Right forelimb (tissue), 1 donor: ENCODE results near the gene ESCO1.

Experiments
- DNase-seq: peaks from one replicate; pipeline ENCODE4 v3.0.0-alpha.2; 2018

ESCO1 gene

GRCh38 chr18:21484851-21485636, 115.5 kb downstream of the ESCO1 start:
- no peak for DNase-seq

- DNase-seq, result no peak
Observed at GRCh38 chr18:21483051-21483450, 117.5 kb downstream of the ESCO1 start.

- no peak for DNase-seq
Observed at GRCh38 chr18:21481739-21482138, 118.8 kb downstream of the ESCO1 start.

GRCh38 chr18:21479721-21480120, 120.8 kb downstream of the ESCO1 start:
- no peak for DNase-seq
